GM23248 (cell line): ENCODE results near the gene SPTB. TPM values are rescaled to one million over a fixed set of nuclear protein-coding genes. Genes with fewer than 3 reads are reported as not detected.

Experiments
- DNase-seq: peaks from one replicate; pipeline ENCODE4 v3.0.0-alpha.2; 2015
- H2AFZ ChIP-seq: fragments of 200-600 bp; sonication (generic); 2 replicates; pipeline ENCODE4 v1.6.1; 2016; ENCODE audit warnings: antibody characterized with exemption
- H3F3A ChIP-seq: fragments of 200-600 bp; sonication (generic); 2 replicates; pipeline ENCODE4 v1.6.1; 2016; ENCODE audit warnings: mild to moderate bottlenecking, antibody characterized with exemption, mixed run types; ENCODE audit not compliant: insufficient read depth
- H3K27ac ChIP-seq: fragments of 200-600 bp; sonication (generic); 2 replicates; pipeline ENCODE4 v1.5.1; 2016; ENCODE audit warnings: mild to moderate bottlenecking
- H3K27me3 ChIP-seq: fragments of 200-600 bp; sonication (generic); replicated peaks from 2 replicates; pipeline ENCODE4 v1.6.1; 2016; ENCODE audit warnings: mild to moderate bottlenecking; ENCODE audit not compliant: insufficient read depth
- H3K36me3 ChIP-seq: fragments of 200-600 bp; sonication (generic); 2 replicates; pipeline ENCODE4 v1.6.1; 2016; ENCODE audit warnings: low read depth, mild to moderate bottlenecking
- H3K4me1 ChIP-seq: fragments of 200-600 bp; sonication (generic); 2 replicates; pipeline ENCODE4 v1.6.1; 2016; ENCODE audit warnings: mild to moderate bottlenecking; ENCODE audit not compliant: insufficient read depth
- H3K4me2 ChIP-seq: fragments of 200-600 bp; sonication (generic); one replicate; pipeline ENCODE4 v1.6.1; 2016; ENCODE audit warnings: mild to moderate bottlenecking; ENCODE audit not compliant: unreplicated experiment
- H3K4me3 ChIP-seq: fragments of 200-600 bp; sonication (generic); 2 replicates; pipeline ENCODE4 v1.5.1; 2016; ENCODE audit warnings: mild to moderate bottlenecking
- H3K79me2 ChIP-seq: fragments of 200-600 bp; sonication (generic); 2 replicates; pipeline ENCODE4 v1.6.1; 2016; ENCODE audit warnings: mild to moderate bottlenecking; ENCODE audit not compliant: insufficient read depth
- H3K9ac ChIP-seq: fragments of 200-600 bp; sonication (generic); 2 replicates; pipeline ENCODE4 v1.6.1; 2016; ENCODE audit warnings: mild to moderate bottlenecking
- H3K9me2 ChIP-seq: fragments of 200-600 bp; sonication (generic); 2 replicates; pipeline ENCODE4 v1.6.1; 2016; ENCODE audit warnings: mixed run types, mild to moderate bottlenecking, moderate library complexity; ENCODE audit not compliant: insufficient read depth
- H3K9me3 ChIP-seq: fragments of 200-600 bp; sonication (generic); one replicate; pipeline ENCODE4 v1.6.1; 2017; ENCODE audit warnings: low read depth
- H4K20me1 ChIP-seq: fragments of 200-600 bp; sonication (generic); 2 replicates; pipeline ENCODE4 v1.6.0; 2016; ENCODE audit not compliant: insufficient read depth
- EZH2 ChIP-seq: fragments of 200-600 bp; sonication (generic); IDR thresholded peaks from 2 replicates; pipeline ENCODE4 v1.6.1; 2018; ENCODE audit warnings: antibody characterized with exemption, mild to moderate bottlenecking; ENCODE audit not compliant: insufficient read depth, poor library complexity, severe bottlenecking
- EZH2phosphoT487 ChIP-seq: fragments of 200-600 bp; sonication (generic); IDR thresholded peaks from 2 replicates; pipeline ENCODE4 v1.6.1; 2018; ENCODE audit warnings: antibody characterized with exemption, moderate library complexity, mild to moderate bottlenecking, low read depth; ENCODE audit not compliant: insufficient read depth
- WGBS, 2 experiments: methylation state at CpG; one replicate each; pipeline ENCODE4 v1.1.6; 2015 to 2017; ENCODE audit warnings: low lambda C conversion rate in 2 of 2, low coverage in 1 of 2; ENCODE audit errors: missing lambda C conversion rate in 2 of 2; 5-methylcytosine and 5-hydroxymethylcytosine counted together
- in situ Hi-C: fragments of 300-500 bp; cut with MboI; formaldehyde crosslinking; loops from 2 replicates; pipeline ENCODE4 v1.15.0; 2020
- polyA plus RNA-seq: library from polyadenylated mRNA; unstranded; fragments of >200 nt; fragmentation: Nextera tagmentation; extraction: Ambion mirVana; gene quantifications from 2 replicates; pipeline ENCODE4 v1.2.1, GENCODE V29; 2016
- total RNA-seq: library from RNA; depleted of rRNA; stranded (reverse); fragments of >200 nt; shearing (Covaris generic); gene quantifications from 2 replicates; pipeline ENCODE4 v1.2.3, GENCODE V29; 2014

SPTB gene
- total and polyA plus RNA-seq, 2 experiments from 2014 or later, result 0.06 to 0.11 TPM

GRCh38 chr14:64877846-64878245 lies 1.9 kb downstream of the SPTB start:
- DNase-seq, result no peak
- Histone ChIP-seq H3K27ac (no peak overlapping the region), H3K4me2 (no peak overlapping the region), H3F3A (no peaks in the 10 kb centered on the region), H3K9ac (no peak overlapping the region), H3K79me2 (no peaks in the 10 kb centered on the region), H3K4me3 (no peak overlapping the region), H3K4me1 (no peaks in the 10 kb centered on the region), H3K9me3 (no peaks in the 10 kb centered on the region), H2AFZ (no peak overlapping the region), H3K36me3 (no peaks in the 10 kb centered on the region), H3K27me3 (peaks cover 83% of the 10 kb centered on the region), H3K9me2 (no peaks in the 10 kb centered on the region), H4K20me1 (no peaks in the 10 kb centered on the region)
- WGBS, 2 experiments, result 75 to 76% methylated on average over 4 of the region's 4 CpGs
- in situ Hi-C loops, result no loop called here
- TF ChIP-seq EZH2, result no peak
- no peak for TF ChIP-seq EZH2phosphoT487

- in situ Hi-C loops, result no loop called here
- Histone ChIP-seq H3K9me2 (no peaks in the 10 kb centered on the region), H3K36me3 (no peaks in the 10 kb centered on the region), H3K4me3 (no peak overlapping the region), H3K27me3 (peaks cover 75% of the 10 kb centered on the region), H3K27ac (no peak overlapping the region), H3K9me3 (no peaks in the 10 kb centered on the region), H3K4me2 (no peak overlapping the region), H3K4me1 (no peaks in the 10 kb centered on the region), H4K20me1 (no peaks in the 10 kb centered on the region), H2AFZ (no peak overlapping the region), H3K9ac (no peak overlapping the region), H3K79me2 (no peaks in the 10 kb centered on the region), H3F3A (no peaks in the 10 kb centered on the region)
- TF ChIP-seq EZH2phosphoT487 (no peak), EZH2 (no peak)
- 52% methylated on average over 4 of the region's 4 CpGs for WGBS, 2 experiments
- DNase-seq, result no peak
These were observed 4.4 kb downstream of the SPTB start for GRCh38 chr14:64875350-64875749.

- in situ Hi-C loops, result no loop called here
- DNase-seq, result peak; percentile 34
These were observed 6.0 kb downstream of the SPTB start for GRCh38 chr14:64873506-64874219.

GRCh38 chr14:64871344-64871743 lies 8.4 kb downstream of the SPTB start:
- in situ Hi-C loops, result no loop called here

More at GRCh38 chr14:64873506-64874219, 6.0 kb downstream of the SPTB start:
- Histone ChIP-seq H3K4me3 (no peak overlapping the region), H3K27ac (no peak overlapping the region), H3K79me2 (no peaks in the 10 kb centered on the region), H3K36me3 (no peaks in the 10 kb centered on the region), H3K9me2 (no peaks in the 10 kb centered on the region), H3K9ac (no peak overlapping the region), H2AFZ (no peak overlapping the region), H3K27me3 (peaks cover 71% of the 10 kb centered on the region), H3K4me1 (no peaks in the 10 kb centered on the region), H3F3A (no peaks in the 10 kb centered on the region), H4K20me1 (no peaks in the 10 kb centered on the region), H3K9me3 (no peaks in the 10 kb centered on the region), H3K4me2 (no peak overlapping the region)
- TF ChIP-seq EZH2 (no peak), EZH2phosphoT487 (no peak)
- WGBS, 2 experiments, result 35 to 42% methylated on average over 3 of the region's 3 CpGs

More at GRCh38 chr14:64871344-64871743, 8.4 kb downstream of the SPTB start:
- Histone ChIP-seq H3K27me3 (peaks cover 62% of the 10 kb centered on the region), H3F3A (no peaks in the 10 kb centered on the region), H3K4me2 (no peak overlapping the region), H3K4me3 (no peak overlapping the region), H3K27ac (no peak overlapping the region), H3K79me2 (no peaks in the 10 kb centered on the region), H4K20me1 (no peaks in the 10 kb centered on the region), H3K9me2 (no peaks in the 10 kb centered on the region), H3K9ac (no peak overlapping the region), H3K4me1 (no peaks in the 10 kb centered on the region), H3K36me3 (no peaks in the 10 kb centered on the region), H2AFZ (no peak overlapping the region), H3K9me3 (no peaks in the 10 kb centered on the region)
- TF ChIP-seq EZH2, result no peak
- TF ChIP-seq EZH2phosphoT487, result no peak
- no peak for DNase-seq
- 16 to 23% methylated on average over 2 of the region's 2 CpGs for WGBS, 2 experiments
